SK-N-SH treated with all-trans-retinoic acid at 6 μM for 48 hours (cell line): Measurements from ENCODE around the gene SPATA25.

ENCODE experiments used
- BACH2 ChIP-seq: fragments of 250-450 bp; sonication (Bioruptor Pico); IDR thresholded peaks from 2 replicates; pipeline ENCODE4 v1.9.0; 2021; ENCODE audit warnings: mild to moderate bottlenecking, borderline replicate concordance
- GLIS3 ChIP-seq: fragments of 250-450 bp; sonication (Bioruptor Pico); IDR thresholded peaks from 2 replicates; pipeline ENCODE4 v1.5.0; 2020; ENCODE audit warnings: mild to moderate bottlenecking, moderate library complexity
- PPARA ChIP-seq: fragments of 250-450 bp; sonication (Bioruptor Pico); IDR thresholded peaks from 2 replicates; pipeline ENCODE4 v1.5.0; 2020; ENCODE audit warnings: mild to moderate bottlenecking, borderline replicate concordance
- TCF4 ChIP-seq: fragments of 250-450 bp; sonication (Bioruptor Pico); IDR thresholded peaks from 2 replicates; pipeline ENCODE4 v1.8.0; 2021; ENCODE audit warnings: mild to moderate bottlenecking, moderate library complexity, borderline replicate concordance
- TOX ChIP-seq: fragments of 250-450 bp; sonication (Bioruptor Pico); IDR thresholded peaks from 2 replicates; pipeline ENCODE4 v1.8.0; 2021; ENCODE audit warnings: mild to moderate bottlenecking, moderate library complexity, borderline replicate concordance
- ZC3H10 ChIP-seq: fragments of 250-450 bp; sonication (Bioruptor Pico); IDR thresholded peaks from 2 replicates; pipeline ENCODE4 v1.5.1; 2021; ENCODE audit warnings: mild to moderate bottlenecking, moderate library complexity
- ZNF565 ChIP-seq: fragments of 450-650 bp; formaldehyde crosslinking; conservative IDR thresholded peaks from 2 replicates; pipeline ENCODE4 v1.5.0; 2020; ENCODE audit warnings: low read depth, mild to moderate bottlenecking, moderate library complexity
- TF ChIP-seq, protein P1 (sequence below): fragments of 250-450 bp; sonication (Bioruptor Pico); IDR thresholded peaks from 2 replicates; pipeline ENCODE4 v1.5.1; 2020; ENCODE audit warnings: low read depth, mild to moderate bottlenecking, moderate library complexity
- TF ChIP-seq, protein P2 (sequence below): fragments of 250-450 bp; sonication (Bioruptor Pico); IDR thresholded peaks from 2 replicates; pipeline ENCODE4 v1.8.0; 2020; ENCODE audit warnings: mild to moderate bottlenecking, moderate library complexity, borderline replicate concordance
- TF ChIP-seq, protein P3 (sequence below): fragments of 250-450 bp; sonication (Bioruptor Pico); IDR thresholded peaks from 2 replicates; pipeline ENCODE4 v1.8.0; 2021; ENCODE audit warnings: low read depth, mild to moderate bottlenecking, moderate library complexity, borderline replicate concordance

DNA sequence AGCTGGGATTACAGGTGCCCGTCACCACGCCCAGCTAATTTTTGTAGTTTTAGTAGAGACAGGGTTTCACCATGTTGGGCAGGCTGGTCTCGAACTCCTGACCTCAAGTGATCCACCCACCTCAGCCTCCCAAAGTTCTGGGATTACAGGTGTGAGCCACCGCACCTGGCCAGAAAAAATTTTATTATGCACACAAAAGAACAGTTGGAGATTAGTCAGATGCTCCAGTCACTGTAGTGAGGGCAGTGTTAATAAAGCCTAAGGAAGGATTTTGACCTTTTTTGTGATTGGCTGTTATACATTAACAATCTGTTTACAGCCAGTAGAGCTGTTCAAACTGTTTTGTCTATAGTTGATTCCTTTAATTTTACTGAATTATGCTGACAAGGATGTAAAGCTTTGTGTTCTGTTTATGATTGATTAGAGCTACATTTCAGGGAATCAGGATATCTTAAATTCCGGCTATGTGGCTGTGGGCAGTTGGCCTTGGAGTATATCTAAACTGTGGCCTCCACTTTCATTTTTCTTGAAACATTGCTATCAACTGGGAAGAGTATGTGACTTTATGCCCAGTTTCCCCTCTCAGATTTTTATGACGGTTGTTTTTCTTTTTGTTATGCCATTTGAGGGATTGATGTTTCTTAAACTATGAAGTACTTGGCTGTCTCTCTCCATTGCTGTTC is 20.1 kb downstream of the SPATA25 start:
- TF ChIP-seq TCF4 (CRISPR knock-in tag) (no peak), BACH2 (no peak), GLIS3 (CRISPR knock-in tag) (no peak), PPARA (no peak), TOX (CRISPR knock-in tag) (no peak), ZNF565 (CRISPR knock-in tag) (no peak), ZC3H10 (CRISPR knock-in tag) (no peak)
- TF ChIP-seq, protein P1, sequence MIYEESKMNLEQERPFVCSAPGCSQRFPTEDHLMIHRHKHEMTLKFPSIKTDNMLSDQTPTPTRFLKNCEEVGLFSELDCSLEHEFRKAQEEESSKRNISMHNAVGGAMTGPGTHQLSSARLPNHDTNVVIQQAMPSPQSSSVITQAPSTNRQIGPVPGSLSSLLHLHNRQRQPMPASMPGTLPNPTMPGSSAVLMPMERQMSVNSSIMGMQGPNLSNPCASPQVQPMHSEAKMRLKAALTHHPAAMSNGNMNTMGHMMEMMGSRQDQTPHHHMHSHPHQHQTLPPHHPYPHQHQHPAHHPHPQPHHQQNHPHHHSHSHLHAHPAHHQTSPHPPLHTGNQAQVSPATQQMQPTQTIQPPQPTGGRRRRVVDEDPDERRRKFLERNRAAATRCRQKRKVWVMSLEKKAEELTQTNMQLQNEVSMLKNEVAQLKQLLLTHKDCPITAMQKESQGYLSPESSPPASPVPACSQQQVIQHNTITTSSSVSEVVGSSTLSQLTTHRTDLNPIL (CRISPR knock-in tag) = no peak
- TF ChIP-seq, protein P2, sequence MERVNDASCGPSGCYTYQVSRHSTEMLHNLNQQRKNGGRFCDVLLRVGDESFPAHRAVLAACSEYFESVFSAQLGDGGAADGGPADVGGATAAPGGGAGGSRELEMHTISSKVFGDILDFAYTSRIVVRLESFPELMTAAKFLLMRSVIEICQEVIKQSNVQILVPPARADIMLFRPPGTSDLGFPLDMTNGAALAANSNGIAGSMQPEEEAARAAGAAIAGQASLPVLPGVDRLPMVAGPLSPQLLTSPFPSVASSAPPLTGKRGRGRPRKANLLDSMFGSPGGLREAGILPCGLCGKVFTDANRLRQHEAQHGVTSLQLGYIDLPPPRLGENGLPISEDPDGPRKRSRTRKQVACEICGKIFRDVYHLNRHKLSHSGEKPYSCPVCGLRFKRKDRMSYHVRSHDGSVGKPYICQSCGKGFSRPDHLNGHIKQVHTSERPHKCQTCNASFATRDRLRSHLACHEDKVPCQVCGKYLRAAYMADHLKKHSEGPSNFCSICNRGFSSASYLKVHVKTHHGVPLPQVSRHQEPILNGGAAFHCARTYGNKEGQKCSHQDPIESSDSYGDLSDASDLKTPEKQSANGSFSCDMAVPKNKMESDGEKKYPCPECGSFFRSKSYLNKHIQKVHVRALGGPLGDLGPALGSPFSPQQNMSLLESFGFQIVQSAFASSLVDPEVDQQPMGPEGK (CRISPR knock-in tag) = no peak
- TF ChIP-seq, protein P3, sequence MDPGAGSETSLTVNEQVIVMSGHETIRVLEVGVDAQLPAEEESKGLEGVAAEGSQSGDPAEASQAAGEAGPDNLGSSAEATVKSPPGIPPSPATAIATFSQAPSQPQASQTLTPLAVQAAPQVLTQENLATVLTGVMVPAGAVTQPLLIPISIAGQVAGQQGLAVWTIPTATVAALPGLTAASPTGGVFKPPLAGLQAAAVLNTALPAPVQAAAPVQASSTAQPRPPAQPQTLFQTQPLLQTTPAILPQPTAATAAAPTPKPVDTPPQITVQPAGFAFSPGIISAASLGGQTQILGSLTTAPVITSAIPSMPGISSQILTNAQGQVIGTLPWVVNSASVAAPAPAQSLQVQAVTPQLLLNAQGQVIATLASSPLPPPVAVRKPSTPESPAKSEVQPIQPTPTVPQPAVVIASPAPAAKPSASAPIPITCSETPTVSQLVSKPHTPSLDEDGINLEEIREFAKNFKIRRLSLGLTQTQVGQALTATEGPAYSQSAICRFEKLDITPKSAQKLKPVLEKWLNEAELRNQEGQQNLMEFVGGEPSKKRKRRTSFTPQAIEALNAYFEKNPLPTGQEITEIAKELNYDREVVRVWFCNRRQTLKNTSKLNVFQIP (CRISPR knock-in tag) = no peak
